TTC549 (cell line): ENCODE measurements around the gene XRN2.

ENCODE experiments used
- FAIRE-seq: peaks from 2 replicates; lab custom pipeline; 2012; peaks lifted over from hg19 to GRCh38; lab: Jason Lieb, UNC

XRN2 gene

DNA sequence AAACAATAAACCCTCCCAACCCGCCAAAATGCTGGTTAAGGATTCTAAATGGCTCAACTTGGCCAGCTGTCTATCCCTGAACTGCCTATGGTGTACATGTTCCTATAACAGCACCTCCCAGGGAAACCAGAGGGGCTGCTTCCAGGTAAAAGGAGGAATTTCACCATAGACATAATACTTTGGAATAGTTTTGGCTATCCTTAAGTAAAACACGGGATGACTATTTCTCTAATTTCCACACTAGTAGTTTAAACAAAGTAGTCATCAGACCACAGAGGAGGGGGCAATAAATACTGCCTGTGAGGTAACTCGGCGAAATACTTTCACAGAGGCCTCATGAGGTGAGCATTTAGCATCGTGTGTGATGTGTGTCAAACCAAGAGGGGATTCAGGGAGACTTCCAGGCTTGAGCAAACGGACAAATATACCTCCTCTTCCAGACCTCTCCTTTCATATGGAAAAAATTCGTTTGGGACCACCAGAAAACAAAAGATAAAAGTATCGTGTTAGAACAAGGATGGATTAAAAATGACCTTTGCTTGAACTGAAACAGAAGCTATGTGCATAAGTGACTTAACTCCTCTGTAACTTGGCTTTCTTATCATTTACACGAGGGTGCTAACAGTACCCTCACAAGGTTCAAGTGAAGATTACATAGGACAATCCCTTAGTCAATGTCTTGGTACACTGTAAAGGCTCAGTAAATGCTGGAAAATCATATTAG, 1.0 kb upstream of the XRN2 start:
- FAIRE-seq = no peak

DNA sequence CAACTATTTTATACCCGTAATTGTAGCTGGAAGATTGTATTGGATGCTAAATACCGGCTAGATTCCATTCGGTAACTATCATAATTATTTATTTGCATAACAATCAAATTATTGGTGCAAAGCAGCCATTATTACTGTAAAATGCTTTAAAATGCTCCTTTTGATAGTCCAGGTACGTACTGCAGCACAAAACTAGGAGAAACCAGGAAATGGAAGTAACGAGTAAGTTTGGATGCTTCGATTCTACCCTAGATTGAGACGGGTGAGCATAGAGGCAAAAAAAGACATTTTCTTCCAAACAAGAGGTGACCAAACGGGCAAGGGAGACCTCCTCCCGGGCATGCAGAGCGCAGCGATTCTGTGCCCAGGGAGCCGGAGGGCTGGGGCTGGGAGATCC, 469 bp upstream of the XRN2 start:
- FAIRE-seq = no peak

DNA sequence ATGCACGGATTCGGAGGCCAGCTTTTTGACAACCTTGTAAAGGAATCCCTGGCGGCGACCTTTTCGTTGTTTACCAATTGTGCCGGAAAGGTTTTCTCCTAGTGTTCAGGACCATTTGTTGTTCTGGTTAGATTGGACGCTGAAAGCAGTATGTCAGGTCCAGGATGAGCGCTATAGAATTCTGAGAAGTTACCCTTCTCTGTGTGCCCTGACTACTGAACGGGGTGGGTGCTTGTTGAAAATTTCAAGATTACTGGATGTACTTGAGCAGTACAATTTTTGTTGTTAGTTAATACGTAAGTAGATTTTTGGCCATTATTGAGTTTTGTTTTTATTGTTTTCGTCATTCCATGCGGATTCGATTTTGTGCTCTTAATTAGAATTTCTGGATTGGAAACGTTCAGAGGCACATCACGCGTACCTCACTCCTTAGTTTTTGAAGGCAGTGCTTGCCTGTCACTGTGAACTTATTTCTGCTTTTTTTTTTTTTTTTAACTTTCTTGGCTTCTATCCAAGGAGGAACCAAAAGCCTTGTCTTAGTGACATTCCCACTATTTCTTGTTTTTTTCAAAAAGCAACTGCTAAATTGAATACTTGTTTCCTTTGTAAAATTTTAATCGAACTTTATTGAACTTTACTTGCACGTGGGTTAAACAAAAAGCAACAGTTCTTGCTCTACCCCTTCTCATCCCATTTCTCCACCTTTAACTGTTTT, 898 bp downstream of the XRN2 start:
- no peak for FAIRE-seq

DNA sequence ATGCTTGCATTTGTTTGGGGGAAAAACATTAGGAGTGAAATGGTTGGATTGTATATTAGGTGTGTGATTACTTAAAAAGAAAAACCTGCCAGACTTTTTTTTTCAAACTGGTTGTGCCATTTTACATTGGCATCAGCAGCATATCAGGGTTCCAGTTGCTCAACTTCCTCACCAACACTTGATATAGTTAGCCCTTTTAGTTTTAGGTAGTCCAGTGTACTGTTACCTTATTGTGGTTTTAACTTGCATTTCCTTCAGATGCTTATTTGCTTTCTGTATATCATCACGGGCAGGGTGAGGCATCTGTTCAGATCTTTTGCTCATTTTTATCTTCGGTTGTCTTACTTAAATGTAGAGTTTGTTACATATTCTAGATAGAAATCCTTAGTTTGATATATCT, 5.2 kb downstream of the XRN2 start:
- FAIRE-seq = no peak

DNA sequence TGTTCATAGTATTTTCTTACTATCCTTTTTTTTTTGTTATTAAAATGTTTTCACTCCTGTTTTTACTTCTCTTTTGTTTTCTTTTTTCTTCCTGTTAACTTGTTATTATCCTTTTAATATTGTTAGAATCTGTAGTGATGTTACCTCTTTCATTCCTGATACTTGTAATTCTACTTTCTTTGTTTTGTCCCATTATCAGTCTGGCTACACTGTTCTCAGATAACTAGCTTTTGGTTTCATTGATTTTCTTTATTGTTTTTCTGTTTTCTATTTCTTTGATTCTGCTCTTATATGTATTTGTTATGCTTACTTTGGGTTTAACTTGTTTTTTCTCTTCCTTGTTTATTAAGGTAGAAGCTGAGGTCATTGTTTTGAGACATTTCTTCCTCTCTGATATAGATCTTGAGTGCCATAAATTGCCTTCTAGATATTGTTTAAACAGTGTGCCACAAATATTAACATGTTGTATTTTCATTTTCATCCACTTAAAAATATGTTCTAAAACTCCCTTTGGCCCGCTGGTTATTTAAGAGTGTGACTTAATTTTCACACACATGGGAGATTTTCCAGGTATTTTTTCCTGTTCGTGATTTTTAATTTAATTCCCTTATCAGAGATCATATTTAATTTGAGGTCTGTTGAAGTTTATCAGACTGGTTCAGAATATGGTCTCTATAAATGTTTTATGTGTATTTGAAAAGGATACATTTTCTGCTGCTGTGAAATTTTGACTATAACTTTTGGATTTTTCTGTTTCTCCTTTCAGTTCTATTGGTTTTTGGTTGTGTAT, 6.7 kb downstream of the XRN2 start:
- FAIRE-seq = no peak

DNA sequence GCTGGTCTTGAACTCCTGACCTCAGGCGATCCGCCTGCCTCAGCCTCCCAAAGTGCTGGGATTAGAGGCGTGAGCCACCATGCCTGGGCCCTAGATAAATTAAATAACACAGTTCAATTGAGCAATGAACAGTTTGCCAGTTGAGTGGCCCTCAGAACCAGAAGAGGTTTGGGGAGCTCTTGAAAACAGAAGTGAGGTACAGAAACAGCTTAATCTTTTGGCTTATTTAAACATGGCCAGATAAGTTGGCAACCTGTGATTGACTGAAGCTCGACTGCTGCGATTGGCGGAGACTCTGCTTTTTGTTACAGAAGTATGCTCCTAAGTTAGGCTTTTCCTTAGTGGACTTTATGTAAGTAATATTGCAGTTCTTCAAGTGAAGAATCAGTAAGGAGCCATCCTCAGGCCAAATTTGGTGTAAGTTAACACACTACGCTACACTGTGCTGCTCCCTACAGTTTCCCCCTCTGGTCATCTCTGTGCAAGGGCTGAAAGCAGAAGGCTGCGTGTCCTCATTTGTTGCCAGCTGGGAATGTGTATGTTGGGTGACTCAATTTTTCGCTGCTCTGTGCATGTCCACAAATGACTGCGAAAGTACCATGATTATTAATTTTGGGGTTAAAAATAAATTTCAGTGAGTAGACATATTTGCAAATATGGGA, 9.8 kb downstream of the XRN2 start:
- FAIRE-seq = no peak

DNA sequence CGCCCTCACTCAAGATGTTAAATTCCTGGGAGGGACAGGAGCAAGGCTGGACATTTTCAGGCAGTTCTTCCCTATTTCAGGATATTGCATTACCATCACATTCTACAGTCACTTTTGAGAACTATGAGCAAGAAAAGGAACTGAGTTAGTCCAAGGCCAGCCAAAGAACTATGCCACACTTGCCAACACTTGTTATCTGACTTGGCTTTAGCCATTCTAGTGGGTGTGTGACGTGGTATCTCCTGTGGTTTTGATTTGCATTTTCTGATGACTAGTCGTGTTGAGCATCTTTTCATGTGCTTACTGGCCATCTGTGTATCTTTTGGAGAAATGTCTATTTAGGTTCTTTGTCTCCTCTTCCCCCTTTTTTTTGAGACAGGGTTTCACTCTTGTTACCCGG, 12.0 kb downstream of the XRN2 start:
- no peak for FAIRE-seq

DNA sequence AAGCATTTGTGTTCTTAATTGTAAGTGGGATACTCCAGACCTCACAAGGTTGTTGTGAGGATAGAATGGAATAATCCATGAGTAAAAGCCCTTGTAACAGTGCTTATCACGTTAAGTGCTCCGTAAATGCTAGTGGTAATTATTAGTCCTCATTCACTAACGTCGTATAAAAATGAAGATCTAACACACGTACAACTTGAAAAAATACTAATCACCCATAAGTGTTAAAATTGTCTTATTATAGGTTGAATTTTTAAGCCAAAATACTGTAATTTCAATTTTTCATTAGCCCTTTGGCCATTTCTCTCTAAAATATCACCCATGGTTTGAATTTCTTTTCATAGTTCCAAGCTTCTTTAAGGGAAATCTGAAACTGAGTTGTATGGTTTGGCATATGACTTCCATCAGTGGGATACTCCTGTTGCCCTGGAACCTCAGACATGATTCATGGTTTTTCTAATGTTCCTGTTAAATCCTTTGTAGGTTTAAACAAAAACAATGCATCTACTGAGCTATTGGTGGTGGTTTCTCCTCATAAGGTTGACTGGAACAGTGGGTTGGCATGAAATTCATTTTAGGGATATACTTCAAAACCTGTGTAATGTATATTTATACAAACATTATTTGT, 19.1 kb downstream of the XRN2 start:
- FAIRE-seq = no peak

DNA sequence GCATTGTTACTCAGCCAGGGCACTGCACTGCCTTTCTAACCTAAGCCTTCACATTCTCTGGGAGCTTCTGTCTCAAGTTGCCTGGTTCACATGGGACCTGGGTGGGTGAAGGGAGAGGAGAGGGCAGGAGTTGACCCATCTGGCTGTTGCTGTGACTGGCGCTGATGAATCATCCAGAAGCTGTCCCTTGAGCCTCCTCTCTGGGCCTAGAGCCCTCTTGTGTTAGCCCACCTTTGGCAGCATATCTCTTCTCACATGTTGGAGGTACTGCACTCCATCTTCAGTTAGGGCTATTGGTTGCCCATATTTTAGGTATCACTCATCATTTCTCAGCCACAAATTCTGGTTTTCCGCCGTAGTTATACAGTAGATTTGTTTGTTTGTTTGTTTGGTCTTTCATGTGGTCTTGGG, 19.8 kb downstream of the XRN2 start:
- no peak for FAIRE-seq

DNA sequence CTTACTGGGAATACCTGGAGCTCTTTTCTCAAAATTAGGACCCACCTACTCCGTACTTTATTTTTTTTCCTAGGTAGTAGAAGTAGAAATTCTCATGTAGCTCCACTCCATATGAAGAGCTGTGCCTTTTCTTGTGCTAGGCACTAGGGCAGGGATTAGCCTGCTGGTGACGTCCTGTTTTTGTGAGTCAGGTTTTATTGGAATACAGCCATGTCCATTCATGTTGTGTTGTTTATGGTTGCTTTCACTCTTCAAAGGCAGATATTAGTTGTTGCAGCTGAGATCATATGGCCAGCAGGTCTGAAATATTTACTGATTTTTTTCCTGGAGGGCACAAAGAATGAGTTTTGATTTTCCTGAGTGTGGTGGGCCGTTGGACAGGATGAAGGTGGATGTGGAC, 20.5 kb downstream of the XRN2 start:
- FAIRE-seq = no peak

DNA sequence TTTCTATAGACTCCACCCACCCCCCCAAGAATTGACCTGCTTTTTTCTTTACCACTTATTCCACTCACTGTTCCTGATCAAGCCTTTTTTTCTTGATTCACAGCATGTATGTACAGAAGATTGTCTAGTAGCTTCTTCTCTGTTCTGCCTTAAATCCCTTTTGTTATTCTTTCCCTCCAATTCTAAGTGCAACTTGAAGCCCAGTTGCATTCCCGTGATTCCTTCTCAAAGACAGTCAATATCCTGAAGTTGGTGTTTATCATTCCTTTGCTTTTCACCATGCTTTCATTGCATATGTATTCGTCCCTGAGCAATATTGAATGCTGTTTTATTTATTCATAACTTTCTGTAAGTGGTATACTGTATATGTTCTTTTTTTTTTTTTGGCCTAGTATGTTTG, 21.0 kb downstream of the XRN2 start:
- no peak for FAIRE-seq

DNA sequence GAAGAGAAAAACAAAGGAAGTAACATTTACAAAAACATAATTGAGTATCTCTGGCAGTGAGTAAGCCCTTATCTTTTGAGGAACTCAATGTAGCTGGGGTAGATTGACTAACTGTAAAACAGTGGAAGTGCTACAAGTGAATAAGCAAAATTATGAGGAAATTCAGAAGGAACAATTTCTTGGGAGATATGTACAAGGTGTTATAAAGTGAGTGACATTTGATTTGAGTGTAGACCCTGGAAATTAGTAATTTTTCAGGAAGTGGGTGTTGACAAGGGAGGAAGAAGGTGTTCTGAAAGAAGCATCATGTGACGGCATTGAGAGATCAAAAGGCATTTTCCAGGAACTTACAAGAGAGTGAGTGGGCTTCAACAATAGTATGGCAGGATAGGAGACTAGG, 22.2 kb downstream of the XRN2 start:
- no peak for FAIRE-seq

DNA sequence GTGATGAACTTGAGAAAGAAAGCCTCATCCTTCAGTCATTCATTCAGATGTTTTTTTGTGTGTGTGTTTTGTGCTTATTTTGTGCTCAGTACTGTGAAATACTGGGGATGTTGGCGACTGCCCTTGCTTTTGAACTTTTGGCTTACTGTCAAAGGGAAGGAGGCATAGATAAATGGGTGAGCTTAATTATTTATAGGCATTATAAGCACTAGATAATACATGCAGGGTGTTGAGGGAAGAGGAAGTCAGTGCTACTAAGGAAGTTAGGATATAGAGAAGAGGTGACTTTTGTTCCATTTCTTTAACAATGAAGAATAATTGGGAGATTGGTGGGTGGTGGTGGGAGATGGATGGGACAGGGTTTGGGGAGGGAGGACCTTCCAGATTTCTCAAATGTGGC, 23.6 kb downstream of the XRN2 start:
- no peak for FAIRE-seq

DNA sequence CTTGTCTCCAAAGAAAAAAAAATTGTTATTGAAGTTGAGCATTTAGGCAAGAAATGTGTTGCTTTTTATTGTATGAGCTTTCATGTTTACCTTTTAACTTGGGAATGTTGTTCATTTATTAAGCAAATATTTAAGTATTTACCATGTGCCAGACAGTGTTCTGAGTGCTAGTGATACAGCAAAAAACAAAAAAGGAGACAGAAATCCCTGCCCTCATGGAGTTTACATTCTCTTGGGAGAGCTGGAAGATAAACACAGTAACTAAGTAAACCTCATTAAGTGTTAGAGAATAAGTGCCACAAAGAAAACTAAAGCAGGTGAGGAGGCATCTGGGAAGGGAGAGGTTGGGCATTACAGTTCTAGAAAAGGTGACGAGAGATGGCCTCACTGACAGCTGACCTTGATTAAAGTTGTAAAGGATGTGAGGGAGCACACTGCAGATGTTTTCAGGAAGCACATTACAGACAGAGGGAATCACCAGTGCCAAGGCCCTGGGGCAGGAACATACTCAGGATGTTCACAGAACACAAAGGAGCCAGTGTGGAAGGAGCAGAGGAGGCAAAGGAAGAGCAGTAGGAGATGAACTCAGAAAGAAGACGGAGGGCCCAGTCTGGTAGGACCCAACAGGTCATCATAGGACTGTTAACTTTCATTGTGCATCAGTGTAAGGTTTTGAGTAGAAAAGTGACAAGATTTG, 33.5 kb downstream of the XRN2 start:
- FAIRE-seq = no peak

DNA sequence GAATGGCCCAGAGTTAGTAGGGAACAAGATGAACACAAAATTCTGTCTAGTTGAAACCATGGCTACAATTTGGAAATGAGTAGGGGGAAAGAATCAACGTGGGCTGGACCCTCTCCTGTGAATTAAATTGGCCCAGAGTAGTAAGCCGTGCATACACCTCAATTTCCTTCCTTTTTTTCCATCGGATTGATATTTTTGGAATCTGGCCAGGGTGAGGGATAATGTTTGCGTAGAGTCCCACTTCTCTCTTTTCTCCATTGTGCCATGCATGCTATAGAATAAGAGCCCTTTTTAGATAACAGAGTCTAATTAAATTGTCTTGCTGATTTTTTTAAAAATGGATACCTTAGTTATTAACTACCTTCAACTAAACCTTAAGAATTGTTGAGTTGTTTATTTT, 35.2 kb downstream of the XRN2 start:
- no peak for FAIRE-seq

DNA sequence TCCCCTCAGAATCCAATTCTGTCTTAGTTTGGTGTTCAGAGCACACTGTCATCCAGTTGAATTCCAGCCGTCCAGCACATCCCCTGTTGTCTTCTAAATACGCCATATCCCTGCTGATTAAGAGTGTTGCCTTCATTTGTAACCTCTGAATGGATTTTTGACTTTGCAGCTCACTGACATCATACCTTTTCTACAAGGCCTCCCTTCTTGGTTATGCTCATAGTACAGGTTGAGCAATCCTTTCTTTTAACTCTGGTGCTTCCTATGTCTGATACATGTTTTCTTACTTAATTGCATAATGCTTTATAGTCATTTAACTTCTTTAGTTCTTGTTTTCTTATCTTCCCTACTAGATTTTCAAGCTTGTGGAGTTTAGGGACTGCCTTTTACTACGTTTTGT, 36.4 kb downstream of the XRN2 start:
- no peak for FAIRE-seq

DNA sequence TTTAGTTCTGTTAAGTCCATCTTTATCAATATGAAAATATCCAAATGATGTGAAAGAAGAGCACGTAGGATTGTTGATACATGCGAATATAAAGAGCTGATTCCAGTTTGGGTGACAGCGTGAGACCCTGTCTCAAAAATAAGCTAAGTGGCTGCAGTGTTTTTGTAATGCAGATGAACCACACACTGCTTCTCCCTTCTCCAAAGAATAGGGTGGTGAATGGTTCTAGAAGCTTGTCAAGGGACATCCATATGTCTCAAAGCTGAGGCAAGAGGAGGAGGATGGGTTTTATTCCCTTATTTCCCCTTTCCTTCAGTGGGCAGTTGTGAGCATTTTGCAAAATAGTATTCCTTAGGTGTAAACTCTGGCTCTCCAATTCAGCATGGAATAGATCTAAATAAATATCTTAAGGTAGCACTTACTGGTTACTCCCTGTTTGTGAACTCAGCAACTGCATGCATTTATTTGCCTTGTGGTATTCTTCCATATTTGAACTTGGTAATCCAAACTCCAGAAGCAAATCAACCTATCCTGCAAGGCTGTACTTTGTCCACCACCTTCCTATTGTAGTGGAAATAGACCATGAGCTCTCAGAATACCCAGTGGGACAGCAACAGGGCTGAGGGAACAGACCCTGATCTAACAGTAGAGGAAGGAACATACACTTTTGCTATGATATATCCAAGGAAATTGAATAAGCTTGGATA, 38.0 kb downstream of the XRN2 start:
- FAIRE-seq = no peak

DNA sequence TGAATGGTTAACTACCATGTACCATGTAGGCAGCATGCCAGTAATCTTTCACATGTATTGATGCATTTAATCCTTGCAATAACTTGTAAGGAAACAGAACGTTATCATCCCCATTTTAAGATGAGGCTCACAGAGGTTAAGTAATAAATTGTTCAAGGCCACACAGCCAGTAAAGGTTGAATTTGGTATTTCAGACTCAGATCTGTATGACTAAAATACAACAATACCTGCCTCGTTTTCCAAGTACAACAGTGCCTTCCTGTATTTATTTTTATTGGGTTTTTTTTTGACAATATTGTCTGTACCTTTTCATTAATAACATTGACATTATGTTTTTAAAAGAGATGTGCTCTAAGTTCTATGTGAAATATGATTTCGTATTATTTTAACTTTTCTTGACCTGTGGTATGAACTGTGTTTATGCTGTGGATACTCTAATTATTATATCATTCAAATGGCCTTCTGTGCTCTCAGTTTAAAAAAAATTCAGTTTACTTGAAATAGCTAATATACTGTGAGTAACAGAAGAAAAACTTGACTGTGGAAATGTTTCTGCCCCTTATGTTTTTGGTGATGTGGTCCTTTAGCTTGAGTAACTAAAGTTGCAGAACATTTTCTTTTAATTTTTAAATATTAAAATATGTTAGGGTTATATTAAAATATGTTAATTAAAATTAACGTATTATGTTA, 39.7 kb downstream of the XRN2 start:
- no peak for FAIRE-seq

DNA sequence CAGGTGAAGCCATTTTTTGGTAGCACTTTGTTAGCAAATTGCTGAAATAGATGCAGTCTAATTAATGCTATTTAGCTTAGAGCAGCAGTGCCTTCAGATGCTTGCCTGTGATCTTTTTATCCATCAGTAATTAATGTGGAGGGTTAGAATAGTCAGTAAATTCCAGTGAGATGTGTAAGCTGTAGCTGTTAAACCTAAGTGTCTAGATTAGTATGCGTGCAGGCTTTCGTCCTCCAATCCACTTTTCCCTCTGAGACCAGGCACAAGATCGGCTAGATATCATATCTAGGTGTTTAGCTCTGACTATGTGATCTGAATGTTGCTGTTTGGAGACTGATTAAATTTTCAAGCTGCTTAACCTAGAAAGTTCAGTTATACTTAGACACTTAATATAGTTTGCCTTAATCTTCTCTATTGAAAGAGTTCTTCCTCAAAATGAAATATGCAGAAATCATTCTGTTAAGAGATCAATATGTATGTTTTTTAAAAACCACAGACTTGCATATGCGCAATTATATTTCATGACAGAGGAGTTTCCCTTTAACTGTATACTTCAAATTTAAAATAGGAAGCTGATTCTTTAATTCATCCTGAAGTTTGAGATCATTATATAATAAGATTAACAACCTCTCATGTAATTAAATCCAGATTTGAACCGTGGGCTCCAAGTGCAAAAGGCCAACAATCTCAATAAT, 41.2 kb downstream of the XRN2 start:
- no peak for FAIRE-seq

DNA sequence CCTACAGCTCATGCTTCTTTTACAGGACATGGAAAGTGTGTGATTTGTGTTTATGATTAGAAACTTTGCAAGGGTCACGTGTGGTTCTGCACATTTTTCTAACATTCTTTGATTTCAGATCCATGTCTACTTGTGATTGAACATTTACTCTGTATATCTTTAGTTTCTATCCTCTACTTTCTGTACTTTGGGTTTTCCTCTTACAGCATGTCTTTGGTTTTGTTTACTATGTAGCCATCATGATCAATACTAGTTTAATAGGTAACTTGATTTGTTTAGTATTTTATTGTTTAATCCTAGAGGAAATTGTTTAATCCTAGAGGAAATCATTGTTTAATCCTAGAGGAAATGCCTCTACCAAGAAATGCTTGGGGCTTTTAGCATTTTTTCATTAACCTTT, 41.8 kb downstream of the XRN2 start:
- no peak for FAIRE-seq
